ENCODE measurements around the gene EXOC8.

EXOC8 gene

GRCh38 chr1:231337472-231338269 lies at the start of gene EXOC8:
TSS of gene EXOC8 (minus strand) at chr1:231337852. CDS start at chr1:231337745, 107 bp downstream.
- peak; percentile 98 for DNase-seq

GRCh38 chr1:231386466-231386865 lies 48.8 kb upstream of the EXOC8 start:
- DNase-seq, result no peak

GRCh38 chr1:231385416-231385748 lies 47.7 kb upstream of the EXOC8 start:
- no peak for DNase-seq

GRCh38 chr1:231384696-231385415 lies 47.2 kb upstream of the EXOC8 start:
- DNase-seq, result no peak

GRCh38 chr1:231383159-231383860 lies 45.7 kb upstream of the EXOC8 start:
- DNase-seq, result no peak

GRCh38 chr1:231382426-231382825 lies 44.8 kb upstream of the EXOC8 start:
- DNase-seq, result no peak

DNA sequence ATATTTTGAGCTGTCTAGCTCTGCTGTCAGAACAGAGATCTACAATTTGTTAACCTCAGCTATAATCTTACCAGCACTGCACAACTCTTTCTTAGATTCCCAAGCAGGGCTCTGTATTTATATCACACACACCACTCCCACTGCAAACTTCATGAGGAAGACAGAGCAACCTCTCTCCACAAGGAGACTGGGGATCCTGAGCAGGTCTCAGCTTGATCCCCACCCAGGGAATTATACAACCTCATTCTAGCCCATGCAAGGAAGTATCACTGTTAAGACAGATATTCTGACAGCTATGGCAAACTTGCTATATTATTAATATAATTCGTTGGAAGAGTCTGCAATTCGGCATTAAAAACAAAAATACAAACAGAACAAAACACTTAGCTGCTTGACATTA lies 44.1 kb upstream of the EXOC8 start:
- no peak for DNase-seq

GRCh38 chr1:231376875-231377549 lies 39.4 kb upstream of the EXOC8 start:
- no peak for DNase-seq

- DNase-seq, result no peak
These were observed 38.4 kb upstream of the EXOC8 start for GRCh38 chr1:231376101-231376500.

- no peak for DNase-seq
These were observed 36.7 kb upstream of the EXOC8 start for GRCh38 chr1:231374394-231374793.

DNA sequence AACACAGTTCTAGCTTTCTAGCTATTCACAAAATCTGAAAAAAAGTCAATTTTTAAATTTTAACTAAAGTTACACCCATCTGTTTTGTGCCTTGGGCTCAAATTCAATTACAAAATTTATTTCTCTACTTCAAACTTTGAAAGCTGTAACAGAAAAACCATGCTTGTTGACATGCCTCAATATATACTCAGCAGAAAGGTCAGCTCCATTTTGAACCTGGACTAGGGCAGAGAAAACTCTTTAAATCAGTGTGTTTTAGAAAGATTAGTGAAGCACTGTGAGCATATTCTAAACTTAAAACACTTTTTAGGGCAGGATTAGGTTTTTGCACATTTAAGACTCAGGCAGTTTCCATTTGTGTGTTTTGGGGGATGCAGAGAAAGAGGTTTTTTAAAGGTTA lies 34.8 kb upstream of the EXOC8 start:
- DNase-seq, result no peak

GRCh38 chr1:231369282-231369681 lies 31.6 kb upstream of the EXOC8 start:
- no peak for DNase-seq

GRCh38 chr1:231364192-231364591 lies 26.5 kb upstream of the EXOC8 start:
- no peak for DNase-seq

DNA sequence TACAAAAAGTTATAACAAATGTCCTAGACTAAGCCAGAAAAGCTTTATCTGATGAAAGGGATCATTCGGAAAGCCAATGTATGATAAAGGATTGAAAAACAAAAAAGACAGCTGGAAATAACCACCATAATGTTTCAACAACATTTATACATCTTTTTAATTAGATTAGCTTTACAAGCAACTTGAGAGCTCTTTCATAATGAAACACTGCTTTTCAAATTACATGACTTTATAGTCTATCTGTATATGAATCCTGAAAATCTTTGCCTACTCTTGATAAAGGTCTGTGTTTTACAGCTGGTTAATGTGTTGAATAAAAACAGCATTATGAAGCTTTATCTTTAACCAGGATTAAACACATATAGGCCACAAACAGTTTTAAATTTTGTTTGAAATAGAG lies 26.0 kb upstream of the EXOC8 start:
- DNase-seq, result no peak

DNA sequence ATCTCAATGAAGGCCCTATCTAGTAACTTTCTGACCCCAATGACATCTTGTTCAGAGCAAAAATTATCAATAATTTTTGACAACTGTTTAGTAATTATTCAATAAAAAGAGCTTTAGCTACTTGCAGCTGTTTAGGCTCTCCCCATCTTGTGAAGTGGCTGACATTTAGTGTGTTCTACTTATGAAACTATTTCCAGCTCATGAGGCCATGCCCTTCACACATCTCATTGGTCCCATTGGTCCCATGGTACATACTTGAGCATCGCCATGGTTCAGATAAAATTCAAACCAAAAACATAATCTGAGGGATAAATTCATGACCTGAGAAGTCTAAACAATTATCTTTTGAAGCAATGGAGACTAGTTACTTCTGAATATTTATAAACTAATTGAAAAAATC lies 24.7 kb upstream of the EXOC8 start:
- no peak for DNase-seq

- DNase-seq, result no peak
These were observed 21.5 kb upstream of the EXOC8 start for GRCh38 chr1:231359113-231359512.

DNA sequence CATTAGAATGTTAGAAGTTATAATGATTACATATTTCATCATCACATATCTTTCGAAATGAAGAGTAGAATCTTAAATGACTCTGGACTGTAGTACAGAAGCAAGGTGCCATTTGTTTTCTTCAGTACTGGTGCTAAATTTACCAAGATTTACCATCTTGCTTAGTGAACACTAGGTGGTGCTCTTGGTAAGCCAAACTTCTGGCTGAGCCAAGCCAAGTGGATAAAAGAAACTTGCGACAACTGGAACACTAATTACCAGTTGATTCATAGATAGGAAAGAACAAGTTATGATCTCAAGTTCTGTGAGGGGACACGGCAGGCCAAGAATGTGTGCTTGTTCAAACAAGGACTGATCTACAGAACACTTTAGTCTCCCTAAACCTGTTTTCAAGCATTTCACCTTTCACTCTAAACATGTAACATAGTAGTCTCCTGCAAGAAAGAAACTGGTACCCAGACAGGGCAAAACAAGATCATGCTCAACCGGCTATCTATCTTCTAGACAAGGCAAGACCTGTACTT lies 20.2 kb upstream of the EXOC8 start:
- peak; percentile 78 for DNase-seq

GRCh38 chr1:231357187-231357772 lies 19.6 kb upstream of the EXOC8 start:
- DNase-seq, result no peak

GRCh38 chr1:231355171-231355570 lies 17.5 kb upstream of the EXOC8 start:
- no peak for DNase-seq

- DNase-seq, result no peak
These were observed 16.8 kb upstream of the EXOC8 start for GRCh38 chr1:231354330-231355020.

GRCh38 chr1:231353086-231353485 lies 15.4 kb upstream of the EXOC8 start:
- DNase-seq, result no peak

DNA sequence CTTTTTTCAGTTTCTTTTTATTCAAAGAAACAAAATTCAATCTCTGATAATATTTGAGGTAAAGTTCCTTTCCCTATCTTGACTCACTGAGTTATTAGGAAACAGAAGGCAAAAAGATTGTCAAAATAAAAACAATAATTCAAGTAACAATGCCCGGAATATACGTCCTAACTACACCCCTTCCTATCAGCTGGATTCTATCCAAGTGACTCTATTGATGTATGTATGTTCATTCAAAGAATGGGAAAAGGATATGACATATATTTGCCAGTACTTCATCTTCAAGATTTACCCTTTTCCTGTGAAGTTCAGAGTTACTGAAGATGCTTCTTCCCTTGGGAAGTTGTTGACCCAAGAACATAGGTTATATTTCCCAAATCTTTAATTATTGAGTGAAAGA lies 14.2 kb upstream of the EXOC8 start:
- no peak for DNase-seq

All from kidney glomerular epithelial cell (primary cell).